Measurements from ENCODE around the gene ERCC6L. TPM values are rescaled to one million over a fixed set of nuclear protein-coding genes. Genes with fewer than 3 reads are reported as not detected.

The ERCC6L gene, protein sequence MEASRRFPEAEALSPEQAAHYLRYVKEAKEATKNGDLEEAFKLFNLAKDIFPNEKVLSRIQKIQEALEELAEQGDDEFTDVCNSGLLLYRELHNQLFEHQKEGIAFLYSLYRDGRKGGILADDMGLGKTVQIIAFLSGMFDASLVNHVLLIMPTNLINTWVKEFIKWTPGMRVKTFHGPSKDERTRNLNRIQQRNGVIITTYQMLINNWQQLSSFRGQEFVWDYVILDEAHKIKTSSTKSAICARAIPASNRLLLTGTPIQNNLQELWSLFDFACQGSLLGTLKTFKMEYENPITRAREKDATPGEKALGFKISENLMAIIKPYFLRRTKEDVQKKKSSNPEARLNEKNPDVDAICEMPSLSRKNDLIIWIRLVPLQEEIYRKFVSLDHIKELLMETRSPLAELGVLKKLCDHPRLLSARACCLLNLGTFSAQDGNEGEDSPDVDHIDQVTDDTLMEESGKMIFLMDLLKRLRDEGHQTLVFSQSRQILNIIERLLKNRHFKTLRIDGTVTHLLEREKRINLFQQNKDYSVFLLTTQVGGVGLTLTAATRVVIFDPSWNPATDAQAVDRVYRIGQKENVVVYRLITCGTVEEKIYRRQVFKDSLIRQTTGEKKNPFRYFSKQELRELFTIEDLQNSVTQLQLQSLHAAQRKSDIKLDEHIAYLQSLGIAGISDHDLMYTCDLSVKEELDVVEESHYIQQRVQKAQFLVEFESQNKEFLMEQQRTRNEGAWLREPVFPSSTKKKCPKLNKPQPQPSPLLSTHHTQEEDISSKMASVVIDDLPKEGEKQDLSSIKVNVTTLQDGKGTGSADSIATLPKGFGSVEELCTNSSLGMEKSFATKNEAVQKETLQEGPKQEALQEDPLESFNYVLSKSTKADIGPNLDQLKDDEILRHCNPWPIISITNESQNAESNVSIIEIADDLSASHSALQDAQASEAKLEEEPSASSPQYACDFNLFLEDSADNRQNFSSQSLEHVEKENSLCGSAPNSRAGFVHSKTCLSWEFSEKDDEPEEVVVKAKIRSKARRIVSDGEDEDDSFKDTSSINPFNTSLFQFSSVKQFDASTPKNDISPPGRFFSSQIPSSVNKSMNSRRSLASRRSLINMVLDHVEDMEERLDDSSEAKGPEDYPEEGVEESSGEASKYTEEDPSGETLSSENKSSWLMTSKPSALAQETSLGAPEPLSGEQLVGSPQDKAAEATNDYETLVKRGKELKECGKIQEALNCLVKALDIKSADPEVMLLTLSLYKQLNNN
- total RNA-seq (2022; extraction: Qiagen RNA extraction) = 10.5 to 12.7 TPM (median 12.1 TPM) in 5 replicates

GRCh38 chrX:72238721-72239475, at the start of gene ERCC6L:
TSS of gene ERCC6L (minus strand) at chrX:72239027. CDS start at chrX:72238911, 116 bp downstream.

DNA sequence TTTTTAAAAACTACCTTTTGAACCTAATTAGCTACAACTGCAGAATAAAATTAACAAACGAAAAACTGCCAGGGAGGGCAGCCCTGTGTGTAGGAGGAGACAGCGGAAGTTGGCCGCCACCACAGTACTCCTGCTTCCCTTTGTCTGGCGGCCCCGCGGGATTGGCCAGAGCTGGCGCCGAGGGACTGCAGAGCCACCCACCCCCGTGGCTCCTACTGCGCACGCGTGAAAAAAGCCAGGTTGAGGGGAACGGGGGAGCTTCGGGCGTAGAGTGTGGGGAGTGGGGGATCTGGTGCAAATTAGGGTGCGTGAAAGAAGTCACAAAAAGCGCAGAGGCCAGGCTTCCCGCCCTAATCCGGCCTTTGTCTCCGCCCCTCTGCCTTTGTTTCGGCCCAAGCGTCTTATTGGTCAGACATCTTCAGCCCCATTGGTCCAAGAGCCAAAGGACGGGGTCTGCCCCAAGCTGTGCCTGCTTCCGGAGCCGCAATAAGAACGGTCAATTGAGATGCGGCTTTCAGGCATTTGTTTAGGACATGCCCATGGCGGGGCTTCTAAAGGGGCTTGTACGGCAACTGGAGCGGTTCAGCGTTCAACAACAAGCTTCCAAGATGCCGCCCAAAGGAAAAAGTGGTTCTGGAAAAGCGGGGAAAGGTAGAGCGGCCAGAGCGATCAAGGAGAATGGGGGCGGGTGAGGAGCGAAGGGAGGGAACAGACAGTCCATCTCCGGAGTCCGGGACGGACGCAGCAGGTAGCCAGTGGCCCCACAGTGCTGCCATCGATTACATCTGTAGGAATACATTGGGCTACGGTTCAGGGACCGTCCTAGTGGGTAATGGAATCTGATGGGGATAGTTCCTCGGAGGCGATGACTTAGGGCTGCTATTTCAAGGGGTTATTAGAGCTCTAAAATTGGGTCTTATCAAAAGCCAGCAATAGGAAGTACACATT, 57.4 kb downstream of the ERCC6L start, which contains the start of gene PIN4:
TSS of gene PIN4 (plus strand) at position 580 of the 948 bp plus-strand sequence. CDS start at position 609, 29 bp downstream.

Other genes with a start within 250 kb of the ERCC6L start
- gene RTL5, start 107.1 kb downstream of the ERCC6L start, total RNA-seq (2022; extraction: Qiagen RNA extraction) = 2.1 to 2.4 TPM (median 2.3 TPM) in 5 replicates
- 32.1 to 78.9 TPM (median 37.7 TPM) in 5 replicates for gene PIN4, start 57.3 kb downstream of the ERCC6L start, total RNA-seq (2022; extraction: Qiagen RNA extraction)
- gene RPS4X, start 38.2 kb upstream of the ERCC6L start, total RNA-seq (2022; extraction: Qiagen RNA extraction) = 1,486 to 2,352 TPM (median 1,520 TPM) in 5 replicates
- gene CITED1, start 66.9 kb upstream of the ERCC6L start, total RNA-seq (2022; extraction: Qiagen RNA extraction) = 0.81 to 3.0 TPM (median 1.9 TPM) in 5 replicates

All from A549 treated with Mapracorat at 1 μM for 4 hours (cell line).